Stomach (tissue), 4 donors: ENCODE measurements around the gene CWC22.

Experiments used
- CTCF ChIP-seq, 7 experiments: fragments of 450-650 bp in 4 of 7; fragments of 200-600 bp in 3 of 7; sonication (generic) in 3 of 7; IDR thresholded peaks; one replicate each; pipeline ENCODE4 v1.5.1; 2016 to 2019; ENCODE audit warnings: antibody characterized with exemption in 7 of 7, control low read depth in 2 of 7, mild to moderate bottlenecking in 1 of 7
- POLR2A ChIP-seq, 4 donors: fragments of 450-650 bp; IDR thresholded peaks; one replicate each; pipeline ENCODE4 v1.6.1; 2016; ENCODE audit warnings: antibody characterized with exemption in 4 of 4, control low read depth in 2 of 4, mild to moderate bottlenecking in 1 of 4, moderate library complexity in 1 of 4

GRCh38 chr2:179974761-179975160 is 32.3 kb downstream of the CWC22 start:
- TF ChIP-seq POLR2A (IDR thresholded peaks at IDR 0.05): no peak
- no peak for TF ChIP-seq CTCF (IDR thresholded peaks at IDR 0.05)
